Nephron (organoid): ENCODE results near the gene TSEN54.

ENCODE experiments used
- H3K27ac Mint-ChIP-seq, 3 experiments: 2 replicates each; pipeline ENCODE4 v1.8.0; 2020; ENCODE audit warnings: mixed read lengths in 3 of 3, mild to moderate bottlenecking in 2 of 3, moderate library complexity in 1 of 3
- H3K27me3 Mint-ChIP-seq: 2 replicates; pipeline ENCODE4 v1.8.0; 2021; ENCODE audit warnings: low read depth, mild to moderate bottlenecking, moderate library complexity, mixed read lengths
- H3K36me3 Mint-ChIP-seq: 2 replicates; pipeline ENCODE4 v1.8.0; 2020; ENCODE audit warnings: low read depth, mixed read lengths
- H3K4me1 Mint-ChIP-seq: 2 replicates; pipeline ENCODE4 v1.8.0; 2020; ENCODE audit warnings: mixed read lengths
- H3K4me3 Mint-ChIP-seq, 3 experiments: 2 replicates each; pipeline ENCODE4 v1.8.0; 2020; ENCODE audit warnings: mild to moderate bottlenecking in 3 of 3, mixed read lengths in 3 of 3, moderate library complexity in 2 of 3
- H3K9me3 Mint-ChIP-seq: 2 replicates; pipeline ENCODE4 v1.8.0; 2020; ENCODE audit warnings: mixed read lengths
- CTCF ChIP-seq, 3 experiments: fragments of 200-600 bp; sonication (generic); IDR thresholded peaks; one replicate each; pipeline ENCODE4 v1.5.0; 2021; ENCODE audit warnings: antibody characterized with exemption in 3 of 3; ENCODE audit not compliant: unreplicated experiment in 3 of 3

TSEN54 gene

GRCh38 chr17:75490173-75490743 lies 26.1 kb upstream of the TSEN54 start:
- H3K4me1 Mint-ChIP-seq = peaks cover 7% of the 10 kb centered on the region
- H3K36me3 Mint-ChIP-seq = peaks cover 18% of the 10 kb centered on the region
- no peaks in the 10 kb centered on the region for H3K9me3 Mint-ChIP-seq
- no peaks in the 10 kb centered on the region for H3K27me3 Mint-ChIP-seq
- H3K27ac Mint-ChIP-seq = no peak overlapping the region
- H3K4me3 Mint-ChIP-seq = no peak overlapping the region
- TF ChIP-seq CTCF (IDR thresholded peaks at IDR 0.05; ENCODE audit: unreplicated experiment in 3 of 3) = no peak

GRCh38 chr17:75490953-75491649 lies 25.2 kb upstream of the TSEN54 start:
- no peak overlapping the region for H3K4me3 Mint-ChIP-seq
- no peak for TF ChIP-seq CTCF (IDR thresholded peaks at IDR 0.05; ENCODE audit: unreplicated experiment in 3 of 3)
- no peak overlapping the region for H3K27ac Mint-ChIP-seq
- peaks cover 7% of the 10 kb centered on the region for H3K4me1 Mint-ChIP-seq
- H3K36me3 Mint-ChIP-seq = peaks cover 22% of the 10 kb centered on the region
- no peaks in the 10 kb centered on the region for H3K9me3 Mint-ChIP-seq
- no peaks in the 10 kb centered on the region for H3K27me3 Mint-ChIP-seq

GRCh38 chr17:75491680-75492079 lies 24.6 kb upstream of the TSEN54 start:
- Mint-ChIP-seq H3K27me3 (no peaks in the 10 kb centered on the region), H3K4me3 (no peak overlapping the region), H3K27ac (no peak overlapping the region), H3K36me3 (peaks cover 22% of the 10 kb centered on the region), H3K4me1 (peaks cover 7% of the 10 kb centered on the region), H3K9me3 (no peaks in the 10 kb centered on the region)
- TF ChIP-seq CTCF (IDR thresholded peaks at IDR 0.05; ENCODE audit: unreplicated experiment in 3 of 3) = no peak

- no peak for TF ChIP-seq CTCF (IDR thresholded peaks at IDR 0.05; ENCODE audit: unreplicated experiment in 3 of 3)
- Mint-ChIP-seq H3K27me3 (no peaks in the 10 kb centered on the region), H3K4me3 (no peak overlapping the region), H3K27ac (no peak overlapping the region), H3K9me3 (no peaks in the 10 kb centered on the region), H3K4me1 (peaks cover under 1% of the 10 kb centered on the region), H3K36me3 (peaks cover 18% of the 10 kb centered on the region)
Measured at GRCh38 chr17:75492555-75493168, 23.7 kb upstream of the TSEN54 start.

GRCh38 chr17:75493476-75494129 lies 22.7 kb upstream of the TSEN54 start:
- Mint-ChIP-seq H3K9me3 (no peaks in the 10 kb centered on the region), H3K27ac (no peak overlapping the region), H3K36me3 (peaks cover 19% of the 10 kb centered on the region), H3K4me3 (no peak overlapping the region), H3K27me3 (no peaks in the 10 kb centered on the region), H3K4me1 (no peaks in the 10 kb centered on the region)
- TF ChIP-seq CTCF (IDR thresholded peaks at IDR 0.05; ENCODE audit: unreplicated experiment in 3 of 3) = no peak
